Hepatocyte (in vitro differentiated cells): ENCODE results near the gene KIRREL3. TPM values are rescaled to one million over a fixed set of nuclear protein-coding genes. Genes with fewer than 3 reads are reported as not detected.
"Not testable (repeated sequence)": the region's sequence is repeated elsewhere in the genome, so short reads cannot be mapped to it uniquely, and the experiment has no call there.

Source experiments
- DNase-seq: peaks from one replicate; pipeline ENCODE4 v3.0.0-alpha.2; 2016; ENCODE audit warnings: low spot score
- H2AFZ ChIP-seq: fragments of 200-600 bp; sonication (generic); 2 replicates; pipeline ENCODE4 v1.6.0; 2016; ENCODE audit warnings: antibody characterized with exemption, mild to moderate bottlenecking
- H3K27ac ChIP-seq: fragments of 200-600 bp; sonication (generic); 2 replicates; pipeline ENCODE4 v1.5.1; 2016; ENCODE audit warnings: mild to moderate bottlenecking
- H3K27me3 ChIP-seq: fragments of 200-600 bp; sonication (generic); 2 replicates; pipeline ENCODE4 v1.6.1; 2016
- H3K36me3 ChIP-seq: fragments of 200-600 bp; sonication (generic); replicated peaks from 2 replicates; pipeline ENCODE4 v1.5.1; 2016; ENCODE audit warnings: low read depth; ENCODE audit not compliant: insufficient read depth
- H3K4me1 ChIP-seq: fragments of 200-600 bp; sonication (generic); 2 replicates; pipeline ENCODE4 v1.5.1; 2016; ENCODE audit warnings: mild to moderate bottlenecking, moderate library complexity; ENCODE audit not compliant: insufficient read depth
- H3K4me2 ChIP-seq: fragments of 200-600 bp; sonication (generic); 2 replicates; pipeline ENCODE4 v1.6.0; 2016
- H3K4me3 ChIP-seq: fragments of 200-600 bp; sonication (generic); 2 replicates; pipeline ENCODE4 v1.5.1; 2016; ENCODE audit warnings: mild to moderate bottlenecking
- H3K79me2 ChIP-seq: fragments of 200-600 bp; sonication (generic); 2 replicates; pipeline ENCODE4 v1.6.0; 2017; ENCODE audit warnings: mild to moderate bottlenecking
- H3K9me2 ChIP-seq: fragments of 200-600 bp; sonication (generic); replicated peaks from 2 replicates; pipeline ENCODE4 v1.6.0; 2017; ENCODE audit warnings: mild to moderate bottlenecking; ENCODE audit not compliant: insufficient read depth
- H3K9me3 ChIP-seq: fragments of 200-600 bp; sonication (generic); 2 replicates; pipeline ENCODE4 v1.5.1; 2016; ENCODE audit warnings: low read depth, mild to moderate bottlenecking
- H4K20me1 ChIP-seq: fragments of 200-600 bp; sonication (generic); 2 replicates; pipeline ENCODE4 v1.6.0; 2016; ENCODE audit warnings: mild to moderate bottlenecking; ENCODE audit not compliant: insufficient read depth, poor library complexity, severe bottlenecking
- CTCF ChIP-seq: fragments of 200-600 bp; sonication (generic); IDR thresholded peaks from 2 replicates; pipeline ENCODE4 v1.5.1; 2016; ENCODE audit warnings: antibody characterized with exemption, mild to moderate bottlenecking; ENCODE audit not compliant: poor library complexity
- EZH2 ChIP-seq: fragments of 200-600 bp; sonication (generic); IDR thresholded peaks from 2 replicates; pipeline ENCODE4 v1.6.1; 2016; ENCODE audit warnings: antibody characterized with exemption, mild to moderate bottlenecking, borderline replicate concordance
- EZH2phosphoT487 ChIP-seq: fragments of 200-600 bp; sonication (generic); IDR thresholded peaks from one replicate; pipeline ENCODE4 v1.6.1; 2018; ENCODE audit warnings: antibody characterized with exemption, mild to moderate bottlenecking, low read depth, moderate library complexity; ENCODE audit not compliant: unreplicated experiment, severe bottlenecking
- WGBS: methylation state at CpG from one replicate; pipeline ENCODE4 v1.1.6; 2016; ENCODE audit warnings: low lambda C conversion rate; ENCODE audit errors: missing lambda C conversion rate; 5-methylcytosine and 5-hydroxymethylcytosine counted together
- polyA plus RNA-seq: library from polyadenylated mRNA; unstranded; fragments of >200 nt; fragmentation: Nextera tagmentation; extraction: Ambion mirVana; gene quantifications from 2 replicates; pipeline ENCODE4 v1.2.1, GENCODE V29; 2016
- total RNA-seq: library from RNA; depleted of rRNA; stranded (reverse); fragments of >200 nt; gene quantifications from 2 replicates; pipeline ENCODE4 v1.2.3, GENCODE V29; 2014

Gene KIRREL3
- total and polyA plus RNA-seq, 2 experiments from 2014 or later, result 0.33 to 0.86 TPM

- 100% methylated on average over 1 of the region's 1 CpG for WGBS
- H3K4me3 ChIP-seq, result no peak overlapping the region
- no peak for DNase-seq
- H3K4me2 ChIP-seq, result no peak overlapping the region
- no peaks in the 10 kb centered on the region for H4K20me1 ChIP-seq
- H3K27ac ChIP-seq, result no peak overlapping the region
- H3K4me1 ChIP-seq, result no peaks in the 10 kb centered on the region
- no peak overlapping the region for H2AFZ ChIP-seq
- H3K9me3 ChIP-seq, result no peaks in the 10 kb centered on the region
- H3K36me3 ChIP-seq, result no peaks in the 10 kb centered on the region
- H3K9me2 ChIP-seq, result no peaks in the 10 kb centered on the region
- H3K79me2 ChIP-seq, result no peaks in the 10 kb centered on the region
- TF ChIP-seq CTCF (no peak), EZH2 (no peak), EZH2phosphoT487 (no peak)
- H3K27me3 ChIP-seq, result no peaks in the 10 kb centered on the region
Measured at GRCh38 chr11:126398721-126399120, 601.8 kb downstream of the KIRREL3 start.

DNA sequence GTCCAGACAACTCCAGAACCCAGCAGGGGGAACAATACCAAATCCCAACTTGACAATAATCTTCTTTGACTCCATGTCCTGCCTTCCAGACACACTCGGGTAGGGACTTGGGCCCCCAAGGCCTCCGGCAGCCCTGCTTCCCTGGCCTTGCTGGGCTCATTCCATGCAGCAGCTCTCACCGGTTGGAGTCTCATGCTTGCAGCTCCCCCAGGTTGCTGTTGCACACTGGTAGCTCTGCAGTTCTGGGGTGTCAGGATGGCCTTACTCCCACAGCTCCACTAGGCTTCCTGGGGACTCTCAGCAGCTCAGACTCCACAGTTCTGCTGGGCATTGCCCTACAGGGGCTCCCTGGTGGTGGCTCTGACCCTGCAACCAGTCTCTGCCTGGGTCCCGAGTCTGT, 602.3 kb downstream of the KIRREL3 start:
- Histone ChIP-seq H3K27me3 (no peaks in the 10 kb centered on the region), H3K4me3 (no peak overlapping the region), H3K9me3 (no peaks in the 10 kb centered on the region), H3K27ac (no peak overlapping the region), H3K79me2 (no peaks in the 10 kb centered on the region), H3K4me1 (no peaks in the 10 kb centered on the region), H3K36me3 (no peaks in the 10 kb centered on the region), H2AFZ (no peak overlapping the region), H3K4me2 (no peak overlapping the region), H4K20me1 (no peaks in the 10 kb centered on the region), H3K9me2 (no peaks in the 10 kb centered on the region)
- DNase-seq, result no peak
- 94% methylated on average over 4 of the region's 4 CpGs for WGBS
- TF ChIP-seq EZH2phosphoT487 (no peak), EZH2 (no peak), CTCF (no peak)

DNA sequence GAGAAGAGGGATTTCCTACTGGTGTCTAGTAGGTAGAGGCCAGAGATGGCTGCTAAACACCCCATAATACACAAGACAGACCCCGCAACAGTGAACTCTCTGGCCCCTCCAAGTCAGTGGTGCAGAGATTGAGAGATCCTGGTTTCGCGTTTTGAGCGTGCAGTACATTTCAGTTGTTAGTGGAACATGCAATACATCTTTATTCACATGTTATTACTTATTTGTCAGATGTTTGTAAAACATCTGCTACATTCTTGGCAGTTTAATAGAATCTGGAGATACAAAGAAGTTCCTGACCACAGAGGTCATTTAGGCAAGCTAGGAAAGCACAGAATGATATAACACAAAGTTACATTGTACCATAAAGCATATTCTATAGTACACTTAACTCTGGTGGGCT, 603.6 kb downstream of the KIRREL3 start:
- WGBS, result 94% methylated on average over 4 of the region's 4 CpGs
- H3K4me2 ChIP-seq, result no peak overlapping the region
- no peak overlapping the region for H2AFZ ChIP-seq
- H3K4me1 ChIP-seq, result no peaks in the 10 kb centered on the region
- no peaks in the 10 kb centered on the region for H3K9me2 ChIP-seq
- TF ChIP-seq CTCF (no peak), EZH2phosphoT487 (no peak), EZH2 (no peak)
- H3K79me2 ChIP-seq, result no peaks in the 10 kb centered on the region
- DNase-seq, result no peak
- H3K27ac ChIP-seq, result no peak overlapping the region
- H4K20me1 ChIP-seq, result no peaks in the 10 kb centered on the region
- H3K36me3 ChIP-seq, result no peaks in the 10 kb centered on the region
- no peaks in the 10 kb centered on the region for H3K9me3 ChIP-seq
- H3K4me3 ChIP-seq, result no peak overlapping the region
- H3K27me3 ChIP-seq, result no peaks in the 10 kb centered on the region

- H3K27ac ChIP-seq, H3K4me2 ChIP-seq, H3K36me3 ChIP-seq, H3K9me3 ChIP-seq, H4K20me1 ChIP-seq, H3K4me3 ChIP-seq, H3K4me1 ChIP-seq, H2AFZ ChIP-seq, H3K9me2 ChIP-seq, H3K79me2 ChIP-seq, DNase-seq, H3K27me3 ChIP-seq: not testable (repeated sequence)
- 90% methylated on average over 11 of the region's 15 CpGs for WGBS
Measured at GRCh38 chr11:126396266-126396665, 604.3 kb downstream of the KIRREL3 start.

GRCh38 chr11:126395784-126396183, 604.8 kb downstream of the KIRREL3 start:
- H3K9me2 ChIP-seq, DNase-seq, H3K27ac ChIP-seq, H2AFZ ChIP-seq, H4K20me1 ChIP-seq, H3K4me2 ChIP-seq, H3K79me2 ChIP-seq, H3K4me1 ChIP-seq, H3K4me3 ChIP-seq, H3K27me3 ChIP-seq, H3K36me3 ChIP-seq, H3K9me3 ChIP-seq: not testable (repeated sequence)
- 92% methylated on average over 10 of the region's 13 CpGs for WGBS

DNA sequence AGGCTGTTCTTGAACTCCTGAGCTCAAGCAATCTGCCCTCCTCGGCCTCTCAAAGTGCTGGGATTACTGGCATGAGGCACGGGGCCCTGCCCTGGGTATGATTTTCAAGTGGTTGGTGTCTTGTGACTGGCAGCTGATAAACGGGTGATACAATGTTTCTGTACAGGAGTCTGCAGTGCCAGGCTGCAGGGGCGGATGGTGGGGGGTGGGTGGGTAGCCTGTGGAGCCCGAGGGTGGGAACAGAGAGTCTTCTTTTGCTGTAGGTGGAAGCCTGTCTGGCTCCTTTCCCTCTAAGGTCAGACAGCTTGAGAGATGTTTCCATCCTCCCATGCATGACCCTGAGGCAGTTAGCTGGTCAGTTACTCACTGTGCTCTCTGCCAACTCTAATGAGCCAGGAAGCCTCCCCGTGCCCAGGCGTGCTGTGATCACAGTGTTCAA, 605.9 kb downstream of the KIRREL3 start:
- not testable (repeated sequence) for H3K36me3 ChIP-seq, H4K20me1 ChIP-seq, DNase-seq, H3K79me2 ChIP-seq, H3K9me2 ChIP-seq, H2AFZ ChIP-seq, H3K4me2 ChIP-seq, H3K9me3 ChIP-seq, H3K27me3 ChIP-seq, H3K4me3 ChIP-seq, H3K27ac ChIP-seq, H3K4me1 ChIP-seq
- WGBS, result 91% methylated on average over 4 of the region's 7 CpGs
